NOMO-1 treated with DMSO at 0.1 percent for 48 hours (cell line): ENCODE data around the gene HDX.
"Not testable (repeated sequence)": the region's sequence is repeated elsewhere in the genome, so short reads cannot be mapped to it uniquely, and the experiment has no call there.

Experiments used
- DNase-seq: peaks from one replicate; lab custom pipeline; 2025; ENCODE audit not compliant: unreplicated experiment; lab: John Stamatoyannopoulos, UW

The HDX gene

DNA sequence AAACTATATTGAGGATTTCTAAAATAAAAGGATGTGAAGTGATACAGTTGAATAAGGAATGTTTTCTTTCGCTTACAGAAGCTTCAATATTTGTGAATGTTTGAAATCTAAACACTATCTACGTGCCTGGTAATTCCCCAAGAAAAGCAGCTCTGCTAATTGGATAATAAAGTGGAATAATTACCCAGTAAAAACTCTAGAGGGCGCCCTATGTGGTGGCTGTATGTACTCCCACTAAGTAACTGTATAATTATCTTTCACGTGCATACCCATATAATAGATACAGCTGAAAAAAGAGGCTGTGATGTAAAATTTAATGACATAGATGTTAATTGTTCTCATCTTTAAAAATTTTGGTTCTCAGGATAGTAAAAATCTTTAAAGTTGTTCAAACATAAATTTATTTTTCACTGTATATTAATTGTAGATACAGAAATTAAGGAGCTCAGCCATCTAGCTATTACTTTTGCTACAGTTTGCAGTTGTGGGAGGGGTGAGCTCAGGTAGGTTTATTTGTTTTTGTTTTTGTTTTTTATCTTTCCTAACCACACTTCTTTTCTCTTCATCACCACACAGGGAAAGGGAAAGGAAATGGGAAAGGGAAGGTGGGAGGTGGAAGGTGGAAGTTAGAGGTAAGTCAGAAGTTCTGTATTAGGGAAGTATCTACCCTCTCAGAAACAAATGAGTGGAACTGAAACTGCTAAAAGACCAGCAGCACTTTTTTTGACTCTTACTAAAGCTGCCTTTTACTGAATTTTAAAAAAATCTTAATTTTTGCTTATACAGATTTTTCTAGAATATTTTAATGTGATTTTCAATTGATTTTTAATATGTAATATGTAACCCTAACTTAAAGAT is 162.5 kb downstream of the HDX start:
- DNase-seq, result peak; percentile 32

DNA sequence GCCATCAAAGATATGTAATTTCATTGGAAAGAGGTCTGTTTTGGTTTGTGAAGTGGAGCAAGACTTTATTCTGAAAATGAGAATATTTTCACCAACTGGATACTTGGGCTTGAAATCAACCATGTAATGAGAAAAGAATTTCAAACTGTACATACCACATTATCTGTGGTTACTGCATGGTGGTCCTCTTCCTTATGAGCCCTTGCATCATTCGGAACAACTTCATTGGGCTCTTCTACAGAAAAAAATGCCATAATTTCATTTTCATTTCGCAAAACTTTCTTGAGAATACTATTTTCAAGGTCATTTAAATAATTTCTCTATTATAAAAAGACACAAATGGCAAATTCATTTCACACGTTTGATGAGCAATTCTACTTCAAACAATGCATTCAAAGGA is 165.6 kb downstream of the HDX start:
- DNase-seq, result no peak

DNA sequence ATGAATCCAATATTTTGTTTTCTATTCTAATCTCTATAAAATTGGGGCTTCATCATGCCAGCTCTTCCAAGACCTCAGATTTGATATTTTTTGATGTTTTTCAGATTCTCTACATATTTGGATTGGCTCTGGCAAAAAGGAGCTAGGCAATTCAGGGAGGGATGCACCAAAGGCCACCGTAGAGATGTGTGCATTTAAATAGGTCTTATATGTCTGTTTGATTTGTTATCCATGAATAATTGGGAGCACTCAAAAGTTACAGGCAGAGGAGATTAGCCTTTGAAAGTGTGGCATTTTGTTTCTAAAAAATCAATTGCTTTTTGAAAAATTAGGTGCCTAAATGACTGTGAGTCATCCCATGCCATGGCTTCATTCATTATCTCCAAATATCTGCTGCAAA is 167.1 kb downstream of the HDX start:
- DNase-seq, result no peak

DNA sequence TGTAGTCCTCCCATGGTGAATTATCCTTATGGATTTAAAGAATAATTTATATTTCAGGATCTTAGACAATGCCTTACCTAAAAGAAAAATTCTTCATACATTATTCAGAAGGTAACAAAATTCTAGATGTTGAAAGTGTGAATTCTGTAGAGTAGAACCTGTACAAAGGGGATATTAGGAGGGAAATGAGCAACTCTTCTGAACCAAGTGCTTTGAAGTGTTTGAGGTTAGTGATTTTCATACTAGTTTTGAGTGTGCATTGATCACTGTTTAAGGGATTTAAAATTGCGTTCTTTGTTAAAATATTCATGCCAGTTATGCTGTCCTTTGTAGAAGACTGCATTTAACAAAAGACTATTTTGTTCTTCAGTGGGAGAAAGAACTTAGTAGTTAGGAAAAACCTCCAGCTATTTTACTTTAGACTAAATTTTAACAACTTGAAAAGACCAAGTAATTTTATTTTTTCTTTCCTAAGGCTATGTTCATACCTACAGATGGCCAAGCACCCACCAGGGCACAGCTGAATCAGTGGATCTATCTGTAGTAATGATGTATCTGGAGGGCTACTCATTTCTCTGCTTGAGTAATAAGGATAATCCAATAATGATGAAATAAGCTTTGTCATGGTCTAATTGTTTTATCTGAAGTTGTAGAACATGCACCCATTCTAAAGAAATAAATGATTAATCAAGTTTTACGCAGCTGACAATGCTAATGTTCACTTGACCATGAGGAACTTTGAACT is 180.0 kb downstream of the HDX start:
- no peak for DNase-seq

DNA sequence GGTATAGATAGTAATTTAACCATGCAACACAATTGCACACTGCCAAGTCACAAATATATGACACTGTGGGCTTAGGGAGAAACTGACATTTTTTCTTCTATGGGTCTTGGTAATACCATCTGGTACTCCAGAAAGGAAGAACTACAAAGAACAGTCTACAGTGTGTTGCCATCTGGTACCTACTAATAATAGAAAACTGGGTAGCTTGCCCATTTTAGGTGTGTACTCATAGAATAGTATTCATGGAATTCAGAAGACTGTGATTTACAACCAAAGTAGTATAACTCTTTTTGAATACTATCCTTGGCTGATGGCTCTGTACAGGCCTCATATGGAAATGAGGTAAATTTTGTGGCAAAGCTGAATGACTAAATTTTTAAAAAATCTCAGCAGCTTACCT is 181.6 kb downstream of the HDX start:
- DNase-seq, result no peak

DNA sequence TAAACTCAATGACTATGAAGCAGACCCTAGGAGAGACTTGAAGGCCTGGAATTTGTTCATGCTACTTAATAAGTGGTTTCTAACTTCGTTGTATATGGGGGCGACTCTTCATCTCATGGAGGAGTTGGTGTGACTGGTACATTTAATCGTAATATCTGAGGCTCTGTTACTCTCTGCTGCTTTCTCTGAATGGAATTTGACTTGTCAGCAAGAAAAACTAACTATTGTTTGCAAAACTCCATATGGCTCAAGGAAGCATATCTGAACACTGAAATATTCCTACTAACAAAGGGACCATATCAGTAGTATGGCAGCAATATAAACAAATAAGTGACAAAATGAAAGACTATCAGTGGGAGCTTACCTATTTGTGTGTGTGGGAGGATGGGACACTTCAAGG is 182.2 kb downstream of the HDX start:
- no peak for DNase-seq

DNA sequence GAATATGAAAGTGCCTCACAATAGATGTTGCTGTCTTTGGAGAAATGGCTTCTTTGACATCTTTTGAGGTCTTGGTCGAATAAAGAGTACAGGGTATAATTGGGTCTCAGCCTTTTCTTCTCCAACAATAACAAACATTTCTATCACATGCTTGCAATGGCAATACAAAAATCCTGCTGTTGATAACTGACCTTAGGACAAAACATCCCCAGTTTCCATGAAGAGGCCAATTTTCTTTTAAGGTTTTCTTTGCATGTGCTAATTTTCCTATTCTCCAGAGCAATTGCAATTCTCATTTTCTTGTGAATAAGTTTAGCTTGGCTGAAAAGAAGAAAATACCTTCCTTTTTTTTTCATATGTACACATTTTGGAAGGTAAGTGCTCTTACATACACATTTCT is 183.6 kb downstream of the HDX start:
- no peak for DNase-seq

DNA sequence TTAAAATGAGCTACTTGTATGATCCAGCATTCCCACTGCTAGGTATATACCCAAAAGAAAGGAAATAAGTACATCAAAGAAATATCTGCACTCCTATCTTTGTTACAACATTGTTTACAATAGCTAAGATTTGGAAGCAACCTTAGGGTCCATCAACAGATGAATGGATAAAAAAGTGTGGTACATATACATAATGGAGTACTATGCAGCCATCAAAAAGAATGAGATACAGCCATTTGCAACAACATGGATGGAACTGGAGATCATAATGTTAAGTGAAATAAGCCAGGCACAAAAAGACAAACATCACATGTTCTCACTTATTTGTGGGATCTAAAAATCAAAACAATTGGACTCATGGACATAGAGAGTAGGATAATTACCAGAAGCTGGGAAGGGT is 186.3 kb downstream of the HDX start:
- not testable (repeated sequence) for DNase-seq
